NCI-H146 (cell line): ENCODE measurements around the gene TARP.
A peak's percentile ranks its signal among the peaks of the same experiment; 100 is the strongest.

Source experiments
- DNase-seq: peaks from one replicate; lab custom pipeline; 2025; lab: John Stamatoyannopoulos, UW

Gene TARP

DNA sequence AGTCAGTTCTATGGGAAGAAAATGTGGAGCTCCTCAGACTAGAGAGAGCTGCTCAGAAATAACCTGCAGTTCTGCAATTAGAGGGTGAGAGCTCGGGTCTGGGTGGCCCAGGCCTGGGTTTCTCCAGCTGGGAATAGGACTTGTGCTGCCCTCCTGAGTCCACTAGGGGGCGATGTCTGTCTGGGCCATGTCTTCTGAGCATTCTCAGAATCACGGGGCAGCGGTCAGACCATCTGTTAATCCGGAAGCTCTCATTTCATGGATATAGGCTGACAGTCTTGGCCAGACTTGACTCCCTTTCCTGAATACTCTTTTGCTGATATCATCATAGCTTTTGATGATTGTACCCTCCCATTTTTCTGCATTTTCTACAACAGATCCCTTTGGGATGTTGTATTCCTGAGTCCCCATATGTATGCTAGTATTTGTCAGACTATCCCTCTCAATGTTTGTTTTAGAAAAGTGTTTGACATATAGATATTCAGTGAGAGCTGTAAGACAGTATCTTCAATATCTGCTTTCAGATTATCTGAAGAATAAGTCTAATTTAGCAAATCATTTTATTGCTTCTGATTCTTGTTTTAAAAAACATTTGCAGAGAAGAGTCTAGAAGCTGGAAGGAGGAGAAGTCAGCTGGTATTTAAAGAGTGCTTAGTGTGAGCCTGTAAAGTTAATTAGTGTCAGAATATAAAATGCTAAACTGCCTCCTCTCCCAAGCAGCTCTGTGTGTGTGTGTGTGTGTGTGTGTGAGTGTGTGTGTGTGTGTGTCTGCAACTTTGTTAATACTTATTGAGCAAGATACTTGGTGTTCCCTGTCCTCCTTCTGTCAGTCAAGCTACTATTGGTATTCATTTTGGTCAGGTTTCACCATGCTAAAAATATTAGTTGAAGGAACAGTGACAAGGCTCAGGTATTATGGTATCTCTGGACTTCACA, 57.4 kb downstream of the TARP start:
- DNase-seq = peak; percentile 34

DNA sequence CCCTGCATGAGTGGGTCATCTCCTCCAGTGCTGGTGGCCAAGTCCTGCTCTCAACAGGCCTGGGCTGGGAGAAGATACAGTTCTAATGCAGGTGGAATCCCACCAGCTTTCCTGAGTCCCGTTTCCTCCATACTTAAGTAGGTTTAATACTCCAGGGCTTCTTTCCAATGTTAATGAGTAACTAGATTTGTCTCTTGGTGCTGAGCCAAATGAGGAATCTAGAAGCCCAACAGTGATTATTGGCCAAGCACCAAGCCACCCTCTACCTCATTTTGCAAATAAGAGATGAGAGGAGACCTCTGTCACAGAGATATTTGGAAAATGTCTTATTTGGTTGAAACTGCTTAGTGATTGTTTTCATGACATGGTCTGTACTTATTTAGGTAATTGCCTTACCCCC, 58.3 kb downstream of the TARP start:
- DNase-seq = no peak

DNA sequence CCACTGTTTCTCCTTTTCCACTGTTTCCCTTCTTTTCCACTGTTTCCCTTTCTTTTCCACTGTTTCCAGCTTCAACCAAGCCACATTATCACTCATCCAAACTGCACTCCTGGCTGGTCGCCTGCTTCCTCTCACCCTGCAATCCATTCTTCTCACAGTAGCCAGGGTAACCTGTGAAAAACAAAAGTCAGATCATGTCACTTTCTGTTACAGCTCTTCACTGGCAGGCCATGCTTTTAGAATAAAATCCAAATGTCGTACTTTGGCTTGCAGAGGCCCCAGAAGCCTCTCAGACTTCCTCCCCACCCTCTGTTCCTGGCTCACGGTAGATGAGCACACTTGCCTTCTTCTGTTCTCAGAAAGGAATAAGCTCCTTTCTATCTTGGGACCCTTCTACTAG, 61.5 kb downstream of the TARP start:
- no peak for DNase-seq

DNA sequence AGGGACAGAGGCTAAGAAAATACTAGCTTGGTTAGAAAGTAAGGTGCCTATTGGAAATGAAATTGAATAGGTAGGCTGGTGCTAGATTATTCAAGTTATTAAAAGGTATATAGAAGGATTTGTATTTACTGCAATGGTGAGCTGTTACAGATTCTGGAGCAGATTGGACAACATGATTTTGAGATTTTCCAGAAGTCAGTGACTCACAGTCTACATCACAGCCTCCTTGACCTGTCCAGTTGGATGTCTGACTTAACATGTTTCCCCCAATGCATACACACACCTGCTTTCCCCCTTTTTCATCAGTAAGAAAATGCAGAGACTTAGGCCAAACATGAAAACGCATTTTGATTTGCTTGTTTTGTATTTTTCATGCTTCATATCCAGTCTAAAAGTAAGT, 62.0 kb downstream of the TARP start:
- no peak for DNase-seq
